Colonic mucosa (tissue), 4 donors: ENCODE data around the gene PSMD10. TPM values are rescaled to one million over a fixed set of nuclear protein-coding genes. Genes with fewer than 3 reads are reported as not detected.

ENCODE experiments used
- DNase-seq: peaks from one replicate; pipeline ENCODE4 v3.0.0-alpha.2; 2020
- H3K27ac ChIP-seq: fragments of 200-600 bp; one replicate; pipeline ENCODE4 v1.8.0; 2021
- H3K27me3 ChIP-seq: fragments of 200-600 bp; one replicate; pipeline ENCODE4 v1.8.0; 2021
- H3K36me3 ChIP-seq: fragments of 200-600 bp; one replicate; pipeline ENCODE4 v1.8.0; 2021
- H3K4me1 ChIP-seq: fragments of 200-600 bp; one replicate; pipeline ENCODE4 v1.8.0; 2021; ENCODE audit warnings: mild to moderate bottlenecking
- H3K4me3 ChIP-seq: fragments of 200-600 bp; one replicate; pipeline ENCODE4 v1.8.0; 2021
- H3K9ac ChIP-seq, 2 donors: one replicate each; pipeline ENCODE4 v1.7.0; 2013; ENCODE audit warnings: control low read depth in 2 of 2, low read depth in 2 of 2, low read length in 2 of 2
- H3K9me3 ChIP-seq: fragments of 200-600 bp; one replicate; pipeline ENCODE4 v1.8.0; 2021
- intact Hi-C: fragments of 100-400 bp; cut with DNase I; formaldehyde crosslinking; loops from one replicate; pipeline ENCODE4 v1.14.1; 2022
- total RNA-seq, 2 donors: library from RNA; stranded (reverse); fragmentation: NEBNext Ultra II Directional in 1 of 2; extraction: Animal tissue kit (Norgen Biotek cat#: 25700) in 1 of 2; gene quantifications; one replicate each; pipeline ENCODE4 v1.2.1, GENCODE V29; 2021
- TF ChIP-seq, protein P1 (sequence below): fragments of 200-600 bp; IDR thresholded peaks from one replicate; pipeline ENCODE4 v1.8.0; 2022; ENCODE audit warnings: antibody characterized with exemption, mild to moderate bottlenecking
- donor health status: healthy.
- donor health status: DM: no; HTN: no; CAD: no.
- donor health status: DM: no; HTN: no; CAD: no.

PSMD10 gene
- total RNA-seq, 2 donors from 2014 or later = 44.2 to 48.6 TPM

DNA sequence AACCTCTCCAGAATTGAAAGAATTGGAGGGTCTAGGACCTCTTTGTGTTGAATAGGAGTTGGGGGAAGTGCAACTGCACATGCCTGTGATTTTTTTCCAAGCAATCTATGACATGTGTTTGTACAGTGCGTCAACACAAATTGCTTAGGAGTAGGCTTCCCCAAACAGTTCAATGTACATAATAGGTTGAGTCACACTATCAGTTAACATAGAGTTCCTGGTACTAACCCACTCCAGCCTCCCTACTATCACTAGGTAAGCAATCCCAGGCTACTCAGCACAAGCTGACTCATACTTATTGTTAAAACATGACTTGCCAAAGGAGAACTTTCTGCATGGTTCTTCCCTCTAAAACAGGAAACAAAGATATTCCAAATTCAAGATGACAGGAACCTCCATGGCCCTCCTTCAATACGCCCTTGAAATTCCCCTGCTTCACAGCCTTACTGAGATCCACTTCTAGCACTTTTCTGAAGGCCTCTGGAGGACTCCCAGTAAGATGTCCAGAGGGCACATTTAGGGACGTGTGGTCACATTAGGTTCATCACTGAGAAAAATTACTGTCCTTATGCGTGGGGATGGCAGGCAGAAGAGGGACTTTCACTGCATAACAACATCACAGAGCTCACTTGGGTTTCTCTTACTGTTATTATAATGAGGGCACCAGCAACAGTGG, 54.9 kb downstream of the PSMD10 start:
- DNase-seq = peak; percentile 35
- TF ChIP-seq, protein P1, sequence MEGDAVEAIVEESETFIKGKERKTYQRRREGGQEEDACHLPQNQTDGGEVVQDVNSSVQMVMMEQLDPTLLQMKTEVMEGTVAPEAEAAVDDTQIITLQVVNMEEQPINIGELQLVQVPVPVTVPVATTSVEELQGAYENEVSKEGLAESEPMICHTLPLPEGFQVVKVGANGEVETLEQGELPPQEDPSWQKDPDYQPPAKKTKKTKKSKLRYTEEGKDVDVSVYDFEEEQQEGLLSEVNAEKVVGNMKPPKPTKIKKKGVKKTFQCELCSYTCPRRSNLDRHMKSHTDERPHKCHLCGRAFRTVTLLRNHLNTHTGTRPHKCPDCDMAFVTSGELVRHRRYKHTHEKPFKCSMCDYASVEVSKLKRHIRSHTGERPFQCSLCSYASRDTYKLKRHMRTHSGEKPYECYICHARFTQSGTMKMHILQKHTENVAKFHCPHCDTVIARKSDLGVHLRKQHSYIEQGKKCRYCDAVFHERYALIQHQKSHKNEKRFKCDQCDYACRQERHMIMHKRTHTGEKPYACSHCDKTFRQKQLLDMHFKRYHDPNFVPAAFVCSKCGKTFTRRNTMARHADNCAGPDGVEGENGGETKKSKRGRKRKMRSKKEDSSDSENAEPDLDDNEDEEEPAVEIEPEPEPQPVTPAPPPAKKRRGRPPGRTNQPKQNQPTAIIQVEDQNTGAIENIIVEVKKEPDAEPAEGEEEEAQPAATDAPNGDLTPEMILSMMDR = no peak
- H3K36me3 ChIP-seq = no peaks in the 10 kb centered on the region

DNA sequence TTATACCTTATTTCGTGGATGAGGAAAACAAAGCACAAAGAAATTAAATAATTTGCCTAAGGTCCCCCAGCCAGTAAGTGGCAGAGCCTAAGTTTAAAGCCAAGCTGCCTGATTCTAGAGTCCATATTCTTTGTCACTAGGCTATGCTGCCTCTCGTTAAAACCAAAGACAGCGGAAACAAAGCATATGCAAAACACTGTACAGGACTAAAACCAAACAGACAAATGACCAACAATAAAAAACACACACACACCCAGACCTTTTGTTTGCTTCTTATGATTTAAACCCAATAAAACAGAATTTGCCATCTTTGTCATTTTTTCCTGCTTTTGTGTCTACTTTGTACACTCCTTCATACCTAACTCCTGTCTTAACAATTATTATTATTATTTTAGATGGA, 56.6 kb downstream of the PSMD10 start:
- Histone ChIP-seq H3K4me1 (no peaks in the 10 kb centered on the region), H3K4me3 (no peak overlapping the region), H3K27me3 (peaks cover 5% of the 10 kb centered on the region), H3K9me3 (no peaks in the 10 kb centered on the region), H3K27ac (peak overlapping the region; percentile 63), H3K36me3 (no peaks in the 10 kb centered on the region), H3K9ac (no peak overlapping the region)
- TF ChIP-seq, protein P1 = no peak
- no peak for DNase-seq
- intact Hi-C loops = no loop called here

More for the DNA sequence above, 54.9 kb downstream of the PSMD10 start:
- Histone ChIP-seq H3K9ac (no peak overlapping the region), H3K9me3 (no peaks in the 10 kb centered on the region), H3K4me3 (no peak overlapping the region), H3K27me3 (peaks cover 5% of the 10 kb centered on the region), H3K27ac (peak overlapping the region; percentile 63), H3K4me1 (no peaks in the 10 kb centered on the region)
- intact Hi-C loops = no loop called here

Other genes with a start within 250 kb of the PSMD10 start
- gene TEX13B, start 109.2 kb downstream of the PSMD10 start, total RNA-seq = not detected
- gene VSIG1, start 46.5 kb downstream of the PSMD10 start, total RNA-seq = under 1 TPM; 0.16 to 0.62 TPM
- 10 to 100 TPM; 15.7 to 19.0 TPM for gene ATG4A, start 236 bp upstream of the PSMD10 start, total RNA-seq